H9 (cell line): Measurements from ENCODE around the gene BEND7. TPM values are rescaled to one million over a fixed set of nuclear protein-coding genes. Genes with fewer than 3 reads are reported as not detected.

Experiments
- DNase-seq: peaks from one replicate; pipeline ENCODE4 v3.0.0-alpha.2; 2017
- H2AFZ ChIP-seq: one replicate; pipeline ENCODE4 v1.6.1; 2013; ENCODE audit warnings: mild to moderate bottlenecking, low read length, control low read depth, moderate library complexity
- H2AK5ac ChIP-seq: 2 replicates; pipeline ENCODE4 v1.6.1; 2013; ENCODE audit warnings: low read length, control low read depth, mixed read lengths; ENCODE audit not compliant: insufficient read length
- H2BK120ac ChIP-seq: one replicate; pipeline ENCODE4 v1.6.1; 2013; ENCODE audit warnings: low read depth, mild to moderate bottlenecking, low read length, control low read depth, inconsistent platforms; ENCODE audit not compliant: poor library complexity, severe bottlenecking
- H2BK12ac ChIP-seq: 2 replicates; pipeline ENCODE4 v1.6.1; 2013; ENCODE audit warnings: low read length, control low read depth, mixed read lengths, low read depth; ENCODE audit not compliant: insufficient read length
- H2BK15ac ChIP-seq: 2 replicates; pipeline ENCODE4 v1.6.1; 2013; ENCODE audit warnings: low read depth, low read length, control low read depth
- H2BK20ac ChIP-seq: one replicate; pipeline ENCODE4 v1.6.1; 2013; ENCODE audit warnings: low read depth, mild to moderate bottlenecking, low read length, control low read depth, inconsistent platforms; ENCODE audit not compliant: poor library complexity, severe bottlenecking
- H2BK5ac ChIP-seq: 2 replicates; pipeline ENCODE4 v1.6.1; 2013; ENCODE audit warnings: low read length, control low read depth, mixed read lengths; ENCODE audit not compliant: insufficient read length
- H3K14ac ChIP-seq: 2 replicates; pipeline ENCODE4 v1.6.1; 2013; ENCODE audit warnings: low read length, control low read depth; ENCODE audit not compliant: insufficient read depth
- H3K18ac ChIP-seq: 2 replicates; pipeline ENCODE4 v1.6.1; 2013; ENCODE audit warnings: low read depth, mild to moderate bottlenecking, mixed read lengths, low read length, control low read depth; ENCODE audit not compliant: insufficient read length
- H3K23ac ChIP-seq: 2 replicates; pipeline ENCODE4 v1.6.1; 2013; ENCODE audit warnings: low read length, control low read depth, mixed read lengths, low read depth; ENCODE audit not compliant: insufficient read length
- H3K23me2 ChIP-seq: 2 replicates; pipeline ENCODE4 v1.6.1; 2013; ENCODE audit warnings: low read depth, mild to moderate bottlenecking, mixed read lengths, low read length, control low read depth; ENCODE audit not compliant: insufficient read length, poor library complexity, severe bottlenecking
- H3K27ac ChIP-seq: 2 replicates; pipeline ENCODE4 v1.5.1; 2013; ENCODE audit warnings: low read length, control low read depth, mixed read lengths, low read depth; ENCODE audit not compliant: insufficient read length
- H3K27me3 ChIP-seq: 2 replicates; pipeline ENCODE4 v1.6.1; 2013; ENCODE audit warnings: low read length, control low read depth, inconsistent platforms; ENCODE audit not compliant: insufficient read depth
- H3K4ac ChIP-seq: 2 replicates; pipeline ENCODE4 v1.6.1; 2013; ENCODE audit warnings: low read depth, mild to moderate bottlenecking, control low read depth, inconsistent platforms, low read length, moderate library complexity
- H3K4me1 ChIP-seq: 2 replicates; pipeline ENCODE4 v1.6.1; 2013; ENCODE audit warnings: low read length, control low read depth, inconsistent platforms; ENCODE audit not compliant: insufficient read depth
- H3K4me2 ChIP-seq: 2 replicates; pipeline ENCODE4 v1.6.1; 2013; ENCODE audit warnings: low read length, control low read depth, mixed read lengths; ENCODE audit not compliant: insufficient read length, insufficient read depth
- H3K56ac ChIP-seq: 2 replicates; pipeline ENCODE4 v1.6.1; 2013; ENCODE audit warnings: low read depth, mild to moderate bottlenecking, mixed read lengths, low read length, control low read depth; ENCODE audit not compliant: insufficient read length
- H3K79me1 ChIP-seq: 2 replicates; pipeline ENCODE4 v1.6.1; 2013; ENCODE audit warnings: low read depth, mild to moderate bottlenecking, moderate library complexity, low read length, control low read depth, inconsistent platforms; ENCODE audit not compliant: insufficient read depth, poor library complexity, severe bottlenecking
- H3K79me2 ChIP-seq: 2 replicates; pipeline ENCODE4 v1.6.1; 2013; ENCODE audit warnings: low read length, control low read depth, inconsistent platforms; ENCODE audit not compliant: insufficient read depth
- H3K9ac ChIP-seq: 2 replicates; pipeline ENCODE4 v1.6.1; 2013; ENCODE audit warnings: low read length, control low read depth, mixed read lengths; ENCODE audit not compliant: insufficient read length; ENCODE audit errors: extremely low read depth
- H3K9me3 ChIP-seq: one replicate; pipeline ENCODE4 v1.6.1; 2013; ENCODE audit warnings: low read depth, low read length, inconsistent platforms; ENCODE audit not compliant: control insufficient read depth
- H3T11ph ChIP-seq: one replicate; pipeline ENCODE4 v1.6.1; 2013; ENCODE audit warnings: mild to moderate bottlenecking, low read length, control low read depth, inconsistent platforms
- H4K20me1 ChIP-seq: one replicate; pipeline ENCODE4 v1.6.1; 2013; ENCODE audit not compliant: control insufficient read depth, insufficient read length, insufficient read depth
- H4K5ac ChIP-seq: 2 replicates; pipeline ENCODE4 v1.6.1; 2013; ENCODE audit warnings: low read depth, mild to moderate bottlenecking, mixed read lengths, low read length, control low read depth; ENCODE audit not compliant: insufficient read length
- H4K8ac ChIP-seq: replicated peaks from 2 replicates; pipeline ENCODE4 v1.6.1; 2013; ENCODE audit warnings: low read length, control low read depth, mixed read lengths, low read depth; ENCODE audit not compliant: insufficient read length
- H4K91ac ChIP-seq: 2 replicates; pipeline ENCODE4 v1.6.1; 2013; ENCODE audit warnings: low read depth, mild to moderate bottlenecking, moderate library complexity, mixed read lengths, low read length, control low read depth; ENCODE audit not compliant: insufficient read length
- H3K27ac Mint-ChIP-seq, 3 experiments: 2 replicates in 2 of 3; 3 replicates in 1 of 3; pipeline ENCODE4 v1.8.0; 2020 to 2021; ENCODE audit warnings: mixed read lengths in 3 of 3, mild to moderate bottlenecking in 1 of 3, moderate library complexity in 1 of 3
- H3K27me3 Mint-ChIP-seq: 2 replicates; pipeline ENCODE4 v1.8.0; 2021; ENCODE audit warnings: low read depth, mild to moderate bottlenecking, moderate library complexity, mixed read lengths
- H3K36me3 Mint-ChIP-seq, 3 experiments: 2 replicates in 2 of 3; 3 replicates in 1 of 3; pipeline ENCODE4 v1.8.0; 2020 to 2021; ENCODE audit warnings: low read depth in 3 of 3, mixed read lengths in 3 of 3; ENCODE audit not compliant: insufficient read depth in 1 of 3
- H3K4me1 Mint-ChIP-seq, 2 experiments: 2 replicates each; pipeline ENCODE4 v1.8.0; 2020; ENCODE audit warnings: mixed read lengths in 2 of 2
- H3K4me3 Mint-ChIP-seq, 2 experiments: 2 replicates in 1 of 2; 3 replicates in 1 of 2; pipeline ENCODE4 v1.8.0; 2020 to 2021; ENCODE audit warnings: mild to moderate bottlenecking in 2 of 2, mixed read lengths in 2 of 2, moderate library complexity in 1 of 2
- H3K9me3 Mint-ChIP-seq, 2 experiments: 2 replicates in 1 of 2; 3 replicates in 1 of 2; pipeline ENCODE4 v1.8.0; 2020; ENCODE audit warnings: mild to moderate bottlenecking in 2 of 2, mixed read lengths in 2 of 2, moderate library complexity in 1 of 2
- CTCF ChIP-seq: fragments of 200-600 bp; sonication (generic); conservative IDR thresholded peaks from 3 replicates; pipeline ENCODE4 v1.8.0; 2021; ENCODE audit warnings: antibody characterized with exemption, mild to moderate bottlenecking
- WGBS: extraction: QIAGEN DNeasy Blood & Tissue Kit; methylation state at CpG from one replicate; pipeline ENCODE4 v1.1.7; 2013; ENCODE audit warnings: missing lambda C conversion rate, low lambda C conversion rate, mixed read lengths; ENCODE audit not compliant: insufficient read length; ENCODE audit errors: extremely low coverage; 5-methylcytosine and 5-hydroxymethylcytosine counted together
- total RNA-seq: library from RNA; stranded (reverse); gene quantifications from 2 replicates; pipeline ENCODE4 v1.2.1, GENCODE V29; 2021

BEND7 gene
- total RNA-seq, 1 experiment from 2014 or later, result 17.7 TPM

- Histone ChIP-seq H3K23ac (no peak overlapping the region), H4K20me1 (no peaks in the 10 kb centered on the region), H3K27me3 (no peaks in the 10 kb centered on the region), H4K8ac (no peak overlapping the region), H2BK5ac (no peak overlapping the region), H3K4me1 (no peaks in the 10 kb centered on the region), H3K79me1 (no peaks in the 10 kb centered on the region), H3T11ph (no peak overlapping the region), H2BK12ac (no peak overlapping the region), H3K27ac (no peak overlapping the region), H3K18ac (no peak overlapping the region), H3K9me3 (peaks cover 5% of the 10 kb centered on the region), H3K14ac (no peak overlapping the region), H2AFZ (no peak overlapping the region), H3K4ac (no peak overlapping the region), H3K56ac (no peak overlapping the region), H2BK120ac (no peak overlapping the region), H2BK15ac (no peak overlapping the region), H2BK20ac (no peak overlapping the region), H3K9ac (no peak overlapping the region), H3K79me2 (no peaks in the 10 kb centered on the region), H4K5ac (no peak overlapping the region), H3K4me2 (no peak overlapping the region), H3K23me2 (no peaks in the 10 kb centered on the region), H2AK5ac (no peak overlapping the region), H4K91ac (no peak overlapping the region)
- Mint-ChIP-seq H3K36me3 (peaks cover 1 to 10% (median 3%) of the 10 kb centered on the region in 3 experiments; a peak in 5 of 7 replicates), H3K4me1 (no peaks in the 10 kb centered on the region), H3K9me3 (peaks cover 9 to 12% of the 10 kb centered on the region in 2 experiments; a peak in 4 of 5 replicates), H3K27me3 (peaks cover 8% of the 10 kb centered on the region; the same call in 1 of the 2 replicates), H3K27ac (no peak overlapping the region), H3K4me3 (no peak overlapping the region)
- no peak for DNase-seq
- TF ChIP-seq CTCF, result no peak
- WGBS, result no CpG with 5 or more reads among the region's 2 CpGs
Observed at GRCh38 chr10:13559124-13559700, 30.4 kb upstream of the BEND7 start.
